Body of pancreas (tissue), 4 donors: ENCODE data around the gene UBXN1. TPM values are rescaled to one million over a fixed set of nuclear protein-coding genes. Genes with fewer than 3 reads are reported as not detected.
"Not testable (repeated sequence)": the region's sequence is repeated elsewhere in the genome, so short reads cannot be mapped to it uniquely, and the experiment has no call there.

Experiments used
- ATAC-seq: fragments of 150-250 bp; one replicate; pipeline ENCODE4 v1.9.1; 2016
- DNase-seq, 4 donors: peaks; one replicate each; pipeline ENCODE4 v3.0.0-alpha.2; 2019
- H3K27ac ChIP-seq, 4 donors: fragments of 200-600 bp; sonication (generic); 1 replicate in 3 of 4; 2 replicates in 1 of 4; pipeline versions ENCODE4 v1.5.1 to v1.6.1; 2016 to 2019; ENCODE audit warnings: mild to moderate bottlenecking in 1 of 4, mixed read lengths in 1 of 4, moderate library complexity in 1 of 4
- H3K27me3 ChIP-seq, 2 donors: fragments of 200-600 bp; sonication (generic); one replicate each; pipeline ENCODE4 v1.6.0; 2016; ENCODE audit warnings: mild to moderate bottlenecking in 1 of 2
- H3K36me3 ChIP-seq, 2 donors: fragments of 200-600 bp; sonication (generic); replicated peaks in 1 of 2; 2 replicates each; pipeline ENCODE4 v1.5.1; 2016; ENCODE audit warnings: low read depth in 2 of 2; ENCODE audit not compliant: insufficient read depth in 1 of 2
- H3K4me1 ChIP-seq: fragments of 200-600 bp; sonication (generic); one replicate; pipeline ENCODE4 v1.6.0; 2016
- H3K4me3 ChIP-seq, 2 donors: fragments of 200-600 bp; sonication (generic); 1 replicate in 1 of 2; 2 replicates in 1 of 2; pipeline ENCODE4 v1.5.1; 2016 to 2019
- H3K9me3 ChIP-seq, 3 donors: fragments of 200-600 bp; sonication (generic); 1 replicate in 2 of 3; 2 replicates in 1 of 3; pipeline ENCODE4 v1.5.1; 2016
- POLR2A ChIP-seq, 3 donors: fragments of 450-650 bp; IDR thresholded peaks; one replicate each; pipeline ENCODE4 v1.6.1; 2016; ENCODE audit warnings: antibody characterized with exemption in 3 of 3, mild to moderate bottlenecking in 2 of 3
- WGBS, 2 donors: methylation state at CpG; one replicate each; pipeline ENCODE4 v1.1.5; 2017; 5-methylcytosine and 5-hydroxymethylcytosine counted together
- intact Hi-C: fragments of 100-400 bp; cut with DNase I; formaldehyde crosslinking; loops from one replicate; pipeline ENCODE4 v1.15.1; 2023
- total RNA-seq, 2 donors: library from RNA; depleted of rRNA; stranded (reverse); fragments of >200 nt; gene quantifications; one replicate each; pipeline ENCODE4 v1.1.0, GENCODE V29; 2016
- TF ChIP-seq, protein P1 (sequence below), 7 experiments: fragments of 450-650 bp in 4 of 7; fragments of 200-600 bp in 3 of 7; sonication (generic) in 3 of 7; IDR thresholded peaks; one replicate each; pipeline ENCODE4 v1.5.1; 2016 to 2019; ENCODE audit warnings: antibody characterized with exemption in 7 of 7

The UBXN1 gene
- total RNA-seq, 2 donors from 2014 or later: 129 to 204 TPM

DNA sequence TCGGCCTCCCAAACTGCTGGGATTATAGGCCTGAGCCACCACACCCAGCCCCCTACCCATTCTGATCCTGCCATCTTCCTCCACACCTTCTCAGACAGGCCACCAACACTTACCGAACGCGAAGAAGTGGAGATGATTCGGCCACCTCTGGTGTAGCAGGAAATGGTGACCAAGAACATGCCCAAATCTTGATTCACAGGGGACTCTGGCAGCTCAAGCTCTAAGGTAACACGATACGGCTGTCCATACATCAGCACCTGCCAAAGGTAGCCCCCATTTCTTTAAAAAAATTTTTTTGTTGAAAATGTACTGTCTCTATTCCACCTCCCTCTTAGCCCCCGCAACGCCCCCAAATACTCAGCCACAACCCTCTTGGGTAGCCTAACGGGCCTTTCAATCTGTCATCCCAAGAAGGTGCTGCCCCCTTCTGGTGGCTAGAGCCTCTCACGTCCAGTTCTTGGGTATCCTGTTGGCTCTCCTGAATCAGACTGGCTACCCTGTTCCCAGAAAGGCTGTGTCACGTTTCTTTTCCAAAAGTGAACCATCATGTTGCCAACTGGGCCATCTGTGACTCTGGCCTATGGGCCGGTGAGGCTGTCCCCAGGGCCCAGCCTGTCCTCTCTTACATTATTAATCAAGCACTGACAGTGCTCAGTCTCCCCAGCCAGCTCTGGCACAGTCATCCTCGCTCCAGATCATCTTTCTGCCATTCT is 15.7 kb upstream of the UBXN1 start:
- Histone ChIP-seq H3K27ac (no peak overlapping the region), H3K27me3 (no peaks in the 10 kb centered on the region), H3K4me1 (no peaks in the 10 kb centered on the region), H3K9me3 (no peaks in the 10 kb centered on the region), H3K4me3 (no peak overlapping the region), H3K36me3 (peaks cover 0 to 4% of the 10 kb centered on the region in 2 donors)
- peak; percentile 82 for ATAC-seq
- WGBS, 2 donors: 39 to 49% methylated on average over 14 of the region's 14 CpGs
- intact Hi-C loops: loop anchor here (10.0 kb wide), 1 partner anchor 280 kb away; the partner anchor contains the start of gene SCGB1A1
- DNase-seq: peak; percentile 82 to 88 (median 84)
- TF ChIP-seq, protein P1, sequence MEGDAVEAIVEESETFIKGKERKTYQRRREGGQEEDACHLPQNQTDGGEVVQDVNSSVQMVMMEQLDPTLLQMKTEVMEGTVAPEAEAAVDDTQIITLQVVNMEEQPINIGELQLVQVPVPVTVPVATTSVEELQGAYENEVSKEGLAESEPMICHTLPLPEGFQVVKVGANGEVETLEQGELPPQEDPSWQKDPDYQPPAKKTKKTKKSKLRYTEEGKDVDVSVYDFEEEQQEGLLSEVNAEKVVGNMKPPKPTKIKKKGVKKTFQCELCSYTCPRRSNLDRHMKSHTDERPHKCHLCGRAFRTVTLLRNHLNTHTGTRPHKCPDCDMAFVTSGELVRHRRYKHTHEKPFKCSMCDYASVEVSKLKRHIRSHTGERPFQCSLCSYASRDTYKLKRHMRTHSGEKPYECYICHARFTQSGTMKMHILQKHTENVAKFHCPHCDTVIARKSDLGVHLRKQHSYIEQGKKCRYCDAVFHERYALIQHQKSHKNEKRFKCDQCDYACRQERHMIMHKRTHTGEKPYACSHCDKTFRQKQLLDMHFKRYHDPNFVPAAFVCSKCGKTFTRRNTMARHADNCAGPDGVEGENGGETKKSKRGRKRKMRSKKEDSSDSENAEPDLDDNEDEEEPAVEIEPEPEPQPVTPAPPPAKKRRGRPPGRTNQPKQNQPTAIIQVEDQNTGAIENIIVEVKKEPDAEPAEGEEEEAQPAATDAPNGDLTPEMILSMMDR (IDR thresholded peaks at IDR 0.05): peak; percentile 59 to 79 (median 74)
- TF ChIP-seq POLR2A (IDR thresholded peaks at IDR 0.05): no peak

DNA sequence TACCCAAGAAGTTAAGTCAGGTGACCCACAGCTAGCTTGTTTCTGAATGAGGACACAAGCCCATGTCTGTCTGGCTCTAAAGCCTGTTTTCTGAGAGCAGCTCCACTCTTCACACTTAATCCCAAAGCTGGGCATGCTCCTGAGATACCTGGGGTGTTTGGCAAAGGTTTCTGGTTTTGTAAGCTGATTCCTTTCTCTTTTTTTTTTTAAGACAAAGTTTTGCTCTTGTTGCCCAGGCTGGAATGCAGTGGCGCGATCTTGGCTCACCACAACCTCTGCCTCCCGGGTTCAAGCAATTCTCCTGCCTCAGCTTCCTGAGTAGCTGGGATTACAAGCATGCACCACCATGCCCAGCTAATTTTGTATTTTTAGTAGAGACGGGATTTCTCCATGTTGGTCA is 14.8 kb upstream of the UBXN1 start:
- not testable (repeated sequence) for H3K27ac ChIP-seq, H3K27me3 ChIP-seq, ATAC-seq, H3K9me3 ChIP-seq, H3K36me3 ChIP-seq, DNase-seq, H3K4me3 ChIP-seq, H3K4me1 ChIP-seq
- intact Hi-C loops: loop anchor here (10.0 kb wide), 1 partner anchor 279 kb away; the partner anchor contains the start of gene SCGB1A1
- 66 to 83% methylated on average over 4 of the region's 4 CpGs for WGBS, 2 donors

DNA sequence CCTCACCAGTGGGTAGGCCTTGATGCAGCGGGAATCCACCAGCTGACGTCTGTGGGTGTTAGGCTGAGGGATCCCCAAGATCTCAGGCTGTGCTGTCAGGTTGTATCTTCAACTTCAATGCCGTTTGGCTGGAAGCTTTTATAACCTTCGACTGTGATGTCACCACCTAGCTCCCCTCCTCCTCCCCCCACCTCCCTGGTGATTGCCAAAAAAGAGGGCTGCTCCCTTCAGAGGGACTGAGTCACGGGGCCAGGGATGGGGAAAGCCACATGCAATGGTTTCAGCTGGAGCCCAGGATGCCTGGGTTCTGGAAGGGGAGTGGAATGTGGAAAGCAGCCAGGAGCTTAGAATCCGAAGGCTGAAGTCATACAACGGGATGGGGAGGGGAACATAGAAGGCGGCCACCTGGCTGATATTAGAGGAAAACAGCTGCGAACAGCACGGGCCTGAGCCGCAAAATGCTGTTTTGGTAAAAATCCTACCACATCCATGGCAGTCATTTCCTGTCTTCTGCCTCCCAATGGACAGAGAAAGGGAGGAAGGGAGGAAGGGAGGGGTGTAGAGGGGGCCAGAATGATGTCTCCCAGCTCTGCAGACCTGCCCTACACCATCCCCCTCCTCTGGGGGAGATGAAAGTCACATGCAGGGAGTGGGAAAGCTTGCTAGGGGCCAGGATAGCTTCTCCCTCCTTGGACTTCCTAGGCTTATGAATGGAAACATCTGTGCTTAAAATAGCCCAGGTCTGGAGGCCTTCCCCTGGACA is 10.7 kb upstream of the UBXN1 start, which contains the start of gene LRRN4CL:
LRRN4CL (minus strand) TSS at position 110 of the 763 bp plus-strand sequence. CDS start 1,022 bp downstream, outside the sequence.
- 39 to 60% methylated on average over 11 of the region's 11 CpGs for WGBS, 2 donors
- intact Hi-C loops: loop anchor here (10.0 kb wide), 1 partner anchor 275 kb away; the partner anchor contains the start of gene SCGB1A1
- TF ChIP-seq, protein P1 (IDR thresholded peaks at IDR 0.05): no peak
- no peak for TF ChIP-seq POLR2A (IDR thresholded peaks at IDR 0.05)

DNA sequence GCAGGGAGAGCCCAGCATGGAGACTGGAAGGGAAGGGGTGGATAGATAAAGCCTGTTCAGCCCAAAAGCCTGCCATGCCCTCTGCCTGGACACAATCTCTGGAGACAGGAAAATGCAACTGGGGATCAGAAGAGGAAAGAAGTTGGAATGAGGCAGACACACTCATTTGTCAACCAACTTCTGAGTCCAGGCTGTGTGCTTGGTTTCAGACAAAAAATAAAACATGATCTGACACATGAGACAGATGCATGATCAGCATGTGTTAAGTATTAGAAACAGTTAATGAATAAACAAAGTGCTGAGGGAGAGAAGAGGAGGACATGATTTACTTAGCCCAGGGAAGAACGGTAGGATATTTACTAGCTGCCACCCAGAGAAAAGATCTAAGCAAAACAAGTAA is 9.6 kb upstream of the UBXN1 start:
- no peak overlapping the region for H3K4me3 ChIP-seq
- H3K27ac ChIP-seq: no peak overlapping the region
- 18 to 30% methylated on average over 1 of the region's 1 CpG for WGBS, 2 donors
- no peaks in the 10 kb centered on the region for H3K4me1 ChIP-seq
- peaks cover 0 to 8% of the 10 kb centered on the region in 2 donors for H3K27me3 ChIP-seq
- TF ChIP-seq, protein P1 (IDR thresholded peaks at IDR 0.05): no peak
- no peak for TF ChIP-seq POLR2A (IDR thresholded peaks at IDR 0.05)
- no peak for DNase-seq
- H3K9me3 ChIP-seq: no peaks in the 10 kb centered on the region
- peaks cover 0 to 4% of the 10 kb centered on the region in 2 donors for H3K36me3 ChIP-seq
- ATAC-seq: no peak
- intact Hi-C loops: no loop called here

More for the DNA sequence above, 10.7 kb upstream of the UBXN1 start, which contains the start of gene LRRN4CL:
- Histone ChIP-seq H3K27me3 (peaks cover 0 to 8% of the 10 kb centered on the region in 2 donors), H3K27ac (no peak within 1 kb of the TSS), H3K36me3 (peaks cover 0 to 4% of the 10 kb centered on the region in 2 donors), H3K4me1 (no peaks in the 10 kb centered on the region), H3K4me3 (no peak within 1 kb of the TSS), H3K9me3 (no peaks in the 10 kb centered on the region)
- peak in 3 of 4 donors; percentile 42 to 59 (median 52) for DNase-seq
- ATAC-seq: peak; percentile 54
